Dendritic cell treated with granulocyte-macrophage colony-stimulating factor and Interleukin-4, amounts not matched to agents 40 ng/mL and 50 ng/mL, for 4 days (primary cell): ENCODE measurements around the gene ABTB2.
"Not testable (repeated sequence)": the region's sequence is repeated elsewhere in the genome, so short reads cannot be mapped to it uniquely, and the experiment has no call there.

ENCODE experiments used
- H3K27ac Mint-ChIP-seq: one replicate; pipeline ENCODE4 v1.8.0; 2022; ENCODE audit warnings: mild to moderate bottlenecking, mixed read lengths
- H3K27me3 Mint-ChIP-seq: one replicate; pipeline ENCODE4 v1.8.0; 2022; ENCODE audit warnings: mild to moderate bottlenecking, mixed read lengths
- H3K36me3 Mint-ChIP-seq: one replicate; pipeline ENCODE4 v1.8.0; 2022; ENCODE audit warnings: low read depth, mixed read lengths
- H3K4me1 Mint-ChIP-seq: one replicate; pipeline ENCODE4 v1.8.0; 2022; ENCODE audit warnings: low read depth, mixed read lengths
- H3K4me3 Mint-ChIP-seq: one replicate; pipeline ENCODE4 v1.8.0; 2022; ENCODE audit warnings: mild to moderate bottlenecking, moderate library complexity, mixed read lengths
- H3K9me3 Mint-ChIP-seq: one replicate; pipeline ENCODE4 v1.8.0; 2022; ENCODE audit warnings: mixed read lengths
- intact Hi-C: fragments of 100-400 bp; cut with micrococcal nuclease; formaldehyde crosslinking; loops from one replicate; pipeline ENCODE4 v1.15.0; 2022

ABTB2 gene

GRCh38 chr11:34357701-34358257, at the start of gene ABTB2:
Gene ABTB2, minus strand, starts transcription at chr11:34358010.
- H3K36me3 Mint-ChIP-seq: no peaks in the 10 kb centered on the region
- H3K27me3 Mint-ChIP-seq: peaks cover 34% of the 10 kb centered on the region
- H3K4me1 Mint-ChIP-seq: peaks cover 46% of the 10 kb centered on the region
- no peaks in the 10 kb centered on the region for H3K9me3 Mint-ChIP-seq
- intact Hi-C loops: loop anchor here (2.0 to 10.0 kb wide), 3 partner anchors 103 to 307 kb away; partner anchors contain the start of gene CAPRIN1
- peak within 1 kb of the TSS; percentile 70 for H3K27ac Mint-ChIP-seq
- peak within 1 kb of the TSS; percentile 83 for H3K4me3 Mint-ChIP-seq

GRCh38 chr11:34407121-34407813, 49.5 kb upstream of the ABTB2 start:
- no peaks in the 10 kb centered on the region for H3K36me3 Mint-ChIP-seq
- peaks cover 20% of the 10 kb centered on the region for H3K4me1 Mint-ChIP-seq
- intact Hi-C loops: no loop called here
- H3K27me3 Mint-ChIP-seq: peaks cover 2% of the 10 kb centered on the region
- H3K9me3 Mint-ChIP-seq: no peaks in the 10 kb centered on the region
- H3K27ac Mint-ChIP-seq: no peak overlapping the region
- H3K4me3 Mint-ChIP-seq: no peak overlapping the region

GRCh38 chr11:34406413-34406812, 48.6 kb upstream of the ABTB2 start:
- no peaks in the 10 kb centered on the region for H3K36me3 Mint-ChIP-seq
- no peak overlapping the region for H3K4me3 Mint-ChIP-seq
- peaks cover 20% of the 10 kb centered on the region for H3K4me1 Mint-ChIP-seq
- H3K9me3 Mint-ChIP-seq: no peaks in the 10 kb centered on the region
- no peak overlapping the region for H3K27ac Mint-ChIP-seq
- intact Hi-C loops: no loop called here
- peaks cover 2% of the 10 kb centered on the region for H3K27me3 Mint-ChIP-seq

- no peaks in the 10 kb centered on the region for H3K36me3 Mint-ChIP-seq
- H3K27me3 Mint-ChIP-seq: peaks cover 2% of the 10 kb centered on the region
- H3K4me1 Mint-ChIP-seq: peaks cover 20% of the 10 kb centered on the region
- intact Hi-C loops: loop anchor here (2.0 kb wide), 1 partner anchor 34 kb away; the partner anchor contains the start of gene CAT
- H3K4me3 Mint-ChIP-seq: peak overlapping the region; percentile 76
- H3K9me3 Mint-ChIP-seq: no peaks in the 10 kb centered on the region
- peak overlapping the region; percentile 74 for H3K27ac Mint-ChIP-seq
These were observed 47.5 kb upstream of the ABTB2 start for GRCh38 chr11:34405079-34405858.

- no peaks in the 10 kb centered on the region for H3K36me3 Mint-ChIP-seq
- H3K27ac Mint-ChIP-seq: no peak overlapping the region
- no peaks in the 10 kb centered on the region for H3K9me3 Mint-ChIP-seq
- no peak overlapping the region for H3K4me3 Mint-ChIP-seq
- intact Hi-C loops: loop anchor here (2.0 kb wide), 1 partner anchor 35 kb away; the partner anchor contains the start of gene CAT
- H3K27me3 Mint-ChIP-seq: peaks cover 2% of the 10 kb centered on the region
- peaks cover 20% of the 10 kb centered on the region for H3K4me1 Mint-ChIP-seq
These were observed 46.5 kb upstream of the ABTB2 start for GRCh38 chr11:34404280-34404679.

- H3K36me3 Mint-ChIP-seq: no peaks in the 10 kb centered on the region
- H3K9me3 Mint-ChIP-seq: no peaks in the 10 kb centered on the region
- no peak overlapping the region for H3K27ac Mint-ChIP-seq
- H3K4me3 Mint-ChIP-seq: no peak overlapping the region
- peaks cover 14% of the 10 kb centered on the region for H3K4me1 Mint-ChIP-seq
- intact Hi-C loops: no loop called here
- H3K27me3 Mint-ChIP-seq: peaks cover 2% of the 10 kb centered on the region
These were observed 45.6 kb upstream of the ABTB2 start for GRCh38 chr11:34403431-34403830.

- peaks cover 17% of the 10 kb centered on the region for H3K9me3 Mint-ChIP-seq
- intact Hi-C loops: no loop called here
- no peaks in the 10 kb centered on the region for H3K27me3 Mint-ChIP-seq
- no peak overlapping the region for H3K4me3 Mint-ChIP-seq
- peaks cover 10% of the 10 kb centered on the region for H3K4me1 Mint-ChIP-seq
- no peak overlapping the region for H3K27ac Mint-ChIP-seq
- H3K36me3 Mint-ChIP-seq: no peaks in the 10 kb centered on the region
These were observed 40.0 kb upstream of the ABTB2 start for GRCh38 chr11:34397811-34398210.

GRCh38 chr11:34397120-34397519, 39.3 kb upstream of the ABTB2 start:
- H3K36me3 Mint-ChIP-seq: no peaks in the 10 kb centered on the region

GRCh38 chr11:34395916-34396550, 38.2 kb upstream of the ABTB2 start:
- Mint-ChIP-seq H3K27me3 (no peaks in the 10 kb centered on the region), H3K27ac (no peak overlapping the region), H3K4me1 (peaks cover 10% of the 10 kb centered on the region), H3K36me3 (no peaks in the 10 kb centered on the region), H3K9me3 (peaks cover 24% of the 10 kb centered on the region), H3K4me3 (no peak overlapping the region)
- intact Hi-C loops: no loop called here

More at GRCh38 chr11:34397120-34397519, 39.3 kb upstream of the ABTB2 start:
- H3K27me3 Mint-ChIP-seq: no peaks in the 10 kb centered on the region
- H3K27ac Mint-ChIP-seq: no peak overlapping the region
- H3K9me3 Mint-ChIP-seq: peaks cover 24% of the 10 kb centered on the region
- H3K4me3 Mint-ChIP-seq: no peak overlapping the region
- intact Hi-C loops: no loop called here
- peaks cover 10% of the 10 kb centered on the region for H3K4me1 Mint-ChIP-seq

- Mint-ChIP-seq H3K36me3 (no peaks in the 10 kb centered on the region), H3K4me3 (no peak overlapping the region), H3K4me1 (peaks cover 10% of the 10 kb centered on the region), H3K27ac (no peak overlapping the region), H3K9me3 (peaks cover 24% of the 10 kb centered on the region), H3K27me3 (no peaks in the 10 kb centered on the region)
- intact Hi-C loops: no loop called here
These were observed 37.0 kb upstream of the ABTB2 start for GRCh38 chr11:34394771-34395300.

- Mint-ChIP-seq H3K4me3 (no peak overlapping the region), H3K27me3 (no peaks in the 10 kb centered on the region), H3K4me1 (no peaks in the 10 kb centered on the region), H3K36me3 (no peaks in the 10 kb centered on the region), H3K9me3 (peaks cover 6% of the 10 kb centered on the region), H3K27ac (no peak overlapping the region)
- intact Hi-C loops: no loop called here
These were observed 29.8 kb upstream of the ABTB2 start for GRCh38 chr11:34387653-34388052.

GRCh38 chr11:34386356-34386755, 28.5 kb upstream of the ABTB2 start:
- H3K4me3 Mint-ChIP-seq, intact Hi-C loops, H3K27ac Mint-ChIP-seq, H3K36me3 Mint-ChIP-seq, H3K9me3 Mint-ChIP-seq, H3K4me1 Mint-ChIP-seq, H3K27me3 Mint-ChIP-seq: not testable (repeated sequence)

GRCh38 chr11:34382532-34383276, 24.9 kb upstream of the ABTB2 start:
- H3K4me1 Mint-ChIP-seq: no peaks in the 10 kb centered on the region
- H3K36me3 Mint-ChIP-seq: no peaks in the 10 kb centered on the region
- no peak overlapping the region for H3K27ac Mint-ChIP-seq
- intact Hi-C loops: loop anchor here (5.0 kb wide), 1 partner anchor 40 kb away; no protein-coding TSS in a partner anchor
- peaks cover 5% of the 10 kb centered on the region for H3K9me3 Mint-ChIP-seq
- no peak overlapping the region for H3K4me3 Mint-ChIP-seq
- no peaks in the 10 kb centered on the region for H3K27me3 Mint-ChIP-seq
